ENCODE measurements around the gene PRKCA. TPM values are rescaled to one million over a fixed set of nuclear protein-coding genes. Genes with fewer than 3 reads are reported as not detected.

Gene PRKCA
- total and polyA plus RNA-seq, 2 of the 13 experiments (the other 11 are each of a cell fraction or from before 2014, with no cell fraction given) = 18.5 to 21.5 TPM

GRCh38 chr17:66652840-66653507 lies 350.6 kb downstream of the PRKCA start:
- intact Hi-C loops (cut with micrococcal nuclease; ENCODE audit: unreplicated experiment) = no loop called here
- 97% methylated on average over 6 of the region's 6 CpGs for WGBS (ENCODE audit: low lambda C conversion rate)
- Histone ChIP-seq H3K4me1 (ENCODE audit: insufficient read depth, low read length) (no peaks in the 10 kb centered on the region), H3K4me2 (ENCODE audit: low read depth, low read length) (no peak overlapping the region), H3K79me2 (ENCODE audit: insufficient read depth, low read length) (no peaks in the 10 kb centered on the region), H2AFZ (ENCODE audit: low read length) (no peak overlapping the region), H3K9ac (ENCODE audit: insufficient read depth, low read depth, low read length) (no peak overlapping the region), H3K27ac (ENCODE audit: extremely low read length, insufficient read depth, low read length) (no peak overlapping the region), H4K20me1 (ENCODE audit: insufficient read depth, low read length) (no peaks in the 10 kb centered on the region), H3K9me3 (ENCODE audit: low read length) (no peaks in the 10 kb centered on the region), H3K4me3 (replicated peaks in 1 of 3; ENCODE audit: insufficient read depth in 1 of 3, low read depth in 2 of 3, low read length in 3 of 3) (no peak overlapping the region), H3K27me3 (ENCODE audit: control insufficient read depth in 1 of 2, insufficient read depth in 2 of 2, low read length in 2 of 2) (no peaks in the 10 kb centered on the region), H3K36me3 (replicated peaks in 1 of 2; ENCODE audit: control insufficient read depth in 1 of 2, insufficient read depth in 2 of 2, low read length in 2 of 2) (peaks cover 5 to 10% of the 10 kb centered on the region in 2 experiments)
- POLR2A ChIA-PET = no interaction called here
- in situ Hi-C loops (cut with HindIII; ENCODE audit: extremely low pct_ligation_motif_present, low pct_unique_long_range_greater_than_20kb) = no loop called here
- DNase-seq (ENCODE audit: low spot score) (no peak), FAIRE-seq (no peak), ATAC-seq (no peak)
- BruUV-seq (replicated peaks) = no TSS peak
- CTCF ChIA-PET (ENCODE audit: low intra/inter-chr PET ratio, low total read pairs) = no interaction called here
- TF ChIP-seq ZNF160 (CRISPR knock-in tag; IDR thresholded peaks at IDR 0.05) (no peak), PITX1 (CRISPR knock-in tag; IDR thresholded peaks at IDR 0.05) (no peak), SNAPC4 (CRISPR knock-in tag; IDR thresholded peaks at IDR 0.05) (no peak), ZNF704 (CRISPR knock-in tag; IDR thresholded peaks at IDR 0.05; ENCODE audit: borderline replicate concordance) (no peak), KLF12 (CRISPR knock-in tag; IDR thresholded peaks at IDR 0.05; ENCODE audit: borderline replicate concordance) (no peak), ZNF205 (CRISPR knock-in tag; IDR thresholded peaks at IDR 0.05) (no peak), EHMT2 (IDR thresholded peaks at IDR 0.05; ENCODE audit: borderline replicate concordance, low read depth, low read length) (no peak), ZNF407 (CRISPR knock-in tag; IDR thresholded peaks at IDR 0.05; ENCODE audit: not compliant biosample characterization) (no peak), AGO1 (IDR thresholded peaks at IDR 0.05; ENCODE audit: low read depth, low read length, poor library complexity, severe bottlenecking) (no peak)

Measured in HepG2 (cell line).